ENCODE measurements around the gene LY6G6F.
A peak's percentile ranks its signal among the peaks of the same experiment; 100 is the strongest.

Gene LY6G6F, protein sequence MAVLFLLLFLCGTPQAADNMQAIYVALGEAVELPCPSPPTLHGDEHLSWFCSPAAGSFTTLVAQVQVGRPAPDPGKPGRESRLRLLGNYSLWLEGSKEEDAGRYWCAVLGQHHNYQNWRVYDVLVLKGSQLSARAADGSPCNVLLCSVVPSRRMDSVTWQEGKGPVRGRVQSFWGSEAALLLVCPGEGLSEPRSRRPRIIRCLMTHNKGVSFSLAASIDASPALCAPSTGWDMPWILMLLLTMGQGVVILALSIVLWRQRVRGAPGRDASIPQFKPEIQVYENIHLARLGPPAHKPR

DNA sequence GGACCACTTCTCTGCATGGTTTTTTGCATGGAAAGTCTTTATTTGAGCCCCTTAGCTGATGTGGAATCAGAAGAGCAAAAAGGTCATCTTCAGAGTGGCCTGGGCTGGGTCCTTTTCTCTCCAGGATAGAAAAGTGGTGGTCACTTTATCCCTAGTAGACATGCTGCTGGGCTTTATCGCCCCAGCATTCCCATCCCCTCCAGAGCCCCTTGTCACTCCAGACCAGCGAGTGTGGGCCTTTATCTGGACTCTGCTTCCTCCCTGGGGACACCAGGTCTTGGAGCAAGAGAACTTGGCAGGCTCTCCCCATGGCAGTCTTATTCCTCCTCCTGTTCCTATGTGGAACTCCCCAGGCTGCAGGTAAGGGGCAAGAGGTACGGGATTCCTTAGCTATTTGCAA lies at the start of gene LY6G6F:
TSS of gene LY6G6F (plus strand) at position 268 of the 400 bp plus-strand sequence. CDS start at position 309, 41 bp downstream.
- Histone ChIP-seq H3K9me3 (ENCODE audit: low read length) (no peaks in the 10 kb centered on the region), H3K4me2 (ENCODE audit: low read length) (no peak within 1 kb of the TSS), H3K4me3 (ENCODE audit: low read depth, low read length, poor library complexity, severe bottlenecking) (no peak within 1 kb of the TSS), H3K9ac (ENCODE audit: low read length) (no peak within 1 kb of the TSS), H2AFZ (ENCODE audit: low read length) (no peak within 1 kb of the TSS), H3K9me2 (ENCODE audit: low read depth, low read length) (no peaks in the 10 kb centered on the region), H3K27me3 (ENCODE audit: insufficient read depth, low read length) (0 out of 2 replicates have a peak, but pooled peaks cover 4% of the 10 kb centered on the region), H3K79me2 (ENCODE audit: insufficient read depth, low read length) (0 out of 2 replicates have a peak, but pooled peaks cover 5% of the 10 kb centered on the region), H4K20me1 (ENCODE audit: insufficient read depth, low read length) (no peaks in the 10 kb centered on the region), H3K36me3 (ENCODE audit: insufficient read depth, low read length) (no peaks in the 10 kb centered on the region), H3F3A (ENCODE audit: insufficient read depth, low read length) (no peaks in the 10 kb centered on the region), H3K4me1 (ENCODE audit: insufficient read depth, low read length, severe bottlenecking) (peaks cover 15% of the 10 kb centered on the region), H3K27ac (ENCODE audit: low read depth, low read length, poor library complexity, severe bottlenecking) (no peak within 1 kb of the TSS)
- TF ChIP-seq, protein P1, sequence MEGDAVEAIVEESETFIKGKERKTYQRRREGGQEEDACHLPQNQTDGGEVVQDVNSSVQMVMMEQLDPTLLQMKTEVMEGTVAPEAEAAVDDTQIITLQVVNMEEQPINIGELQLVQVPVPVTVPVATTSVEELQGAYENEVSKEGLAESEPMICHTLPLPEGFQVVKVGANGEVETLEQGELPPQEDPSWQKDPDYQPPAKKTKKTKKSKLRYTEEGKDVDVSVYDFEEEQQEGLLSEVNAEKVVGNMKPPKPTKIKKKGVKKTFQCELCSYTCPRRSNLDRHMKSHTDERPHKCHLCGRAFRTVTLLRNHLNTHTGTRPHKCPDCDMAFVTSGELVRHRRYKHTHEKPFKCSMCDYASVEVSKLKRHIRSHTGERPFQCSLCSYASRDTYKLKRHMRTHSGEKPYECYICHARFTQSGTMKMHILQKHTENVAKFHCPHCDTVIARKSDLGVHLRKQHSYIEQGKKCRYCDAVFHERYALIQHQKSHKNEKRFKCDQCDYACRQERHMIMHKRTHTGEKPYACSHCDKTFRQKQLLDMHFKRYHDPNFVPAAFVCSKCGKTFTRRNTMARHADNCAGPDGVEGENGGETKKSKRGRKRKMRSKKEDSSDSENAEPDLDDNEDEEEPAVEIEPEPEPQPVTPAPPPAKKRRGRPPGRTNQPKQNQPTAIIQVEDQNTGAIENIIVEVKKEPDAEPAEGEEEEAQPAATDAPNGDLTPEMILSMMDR (IDR thresholded peaks at IDR 0.05; ENCODE audit: low read length): no peak
- TF ChIP-seq EZH2 (IDR thresholded peaks at IDR 0.05; ENCODE audit: borderline replicate concordance, low read length): no peak

DNA sequence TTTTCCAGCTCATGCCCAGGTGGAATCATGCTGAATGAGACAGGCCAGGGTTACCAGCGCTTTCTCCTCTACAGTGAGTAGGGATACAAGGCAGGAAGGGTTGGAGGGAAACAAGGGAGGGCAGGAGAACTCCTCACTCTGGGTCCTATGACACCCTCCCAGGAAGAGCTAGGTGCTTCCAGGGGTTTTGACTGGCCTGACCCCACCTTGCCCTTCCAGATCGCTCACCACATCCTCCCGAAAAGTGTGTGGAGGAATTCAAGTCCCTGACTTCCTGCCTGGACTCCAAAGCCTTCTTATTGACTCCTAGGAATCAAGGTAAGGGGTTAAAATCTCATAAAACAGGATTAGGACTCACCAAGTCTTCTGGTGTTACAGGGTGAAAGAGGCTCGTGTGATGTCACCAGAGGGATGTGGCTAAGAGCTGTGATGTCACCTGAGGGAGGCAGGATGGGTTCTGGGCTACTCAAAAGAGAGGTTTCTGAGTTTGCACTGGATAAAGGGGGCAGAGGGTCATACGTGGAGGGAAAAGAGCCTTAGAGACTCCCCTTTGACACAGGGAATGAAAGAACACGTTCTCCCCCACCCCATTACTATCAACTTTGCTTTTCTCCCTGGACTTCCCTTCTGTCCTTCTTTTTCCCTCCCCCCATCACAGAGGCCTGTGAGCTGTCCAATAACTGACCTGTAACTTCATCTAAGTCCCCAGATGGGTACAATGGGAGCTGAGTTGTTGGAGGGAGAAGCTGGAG lies 49.1 kb upstream of the LY6G6F start:
- H3K27me3 ChIP-seq (ENCODE audit: insufficient read depth, low read length): no peaks in the 10 kb centered on the region
- H3K36me3 ChIP-seq (ENCODE audit: insufficient read depth, low read length): peaks cover 10% of the 10 kb centered on the region; the same call in 1 of the 2 replicates
- H3K4me3 ChIP-seq (ENCODE audit: low read depth, low read length, poor library complexity, severe bottlenecking): no peak overlapping the region
- H3K79me2 ChIP-seq (ENCODE audit: insufficient read depth, low read length): peaks cover 6% of the 10 kb centered on the region; the same call in 1 of the 2 replicates
- no peak overlapping the region for H3K9ac ChIP-seq (ENCODE audit: low read length)
- H3K9me2 ChIP-seq (ENCODE audit: low read depth, low read length): no peaks in the 10 kb centered on the region
- no peaks in the 10 kb centered on the region for H4K20me1 ChIP-seq (ENCODE audit: insufficient read depth, low read length)
- 0 out of 2 replicates have a peak overlapping the region, but pooled peaks have one; percentile 0 for H3K4me2 ChIP-seq (ENCODE audit: low read length)
- TF ChIP-seq, protein P1 (IDR thresholded peaks at IDR 0.05; ENCODE audit: low read length): no peak
- no peak for TF ChIP-seq EZH2 (IDR thresholded peaks at IDR 0.05; ENCODE audit: borderline replicate concordance, low read length)
- H2AFZ ChIP-seq (ENCODE audit: low read length): no peak overlapping the region
- peaks cover 48% of the 10 kb centered on the region for H3K4me1 ChIP-seq (ENCODE audit: insufficient read depth, low read length, severe bottlenecking)
- no peak overlapping the region for H3K27ac ChIP-seq (ENCODE audit: low read depth, low read length, poor library complexity, severe bottlenecking)
- no peaks in the 10 kb centered on the region for H3K9me3 ChIP-seq (ENCODE audit: low read length)
- H3F3A ChIP-seq (ENCODE audit: insufficient read depth, low read length): no peaks in the 10 kb centered on the region

DNA sequence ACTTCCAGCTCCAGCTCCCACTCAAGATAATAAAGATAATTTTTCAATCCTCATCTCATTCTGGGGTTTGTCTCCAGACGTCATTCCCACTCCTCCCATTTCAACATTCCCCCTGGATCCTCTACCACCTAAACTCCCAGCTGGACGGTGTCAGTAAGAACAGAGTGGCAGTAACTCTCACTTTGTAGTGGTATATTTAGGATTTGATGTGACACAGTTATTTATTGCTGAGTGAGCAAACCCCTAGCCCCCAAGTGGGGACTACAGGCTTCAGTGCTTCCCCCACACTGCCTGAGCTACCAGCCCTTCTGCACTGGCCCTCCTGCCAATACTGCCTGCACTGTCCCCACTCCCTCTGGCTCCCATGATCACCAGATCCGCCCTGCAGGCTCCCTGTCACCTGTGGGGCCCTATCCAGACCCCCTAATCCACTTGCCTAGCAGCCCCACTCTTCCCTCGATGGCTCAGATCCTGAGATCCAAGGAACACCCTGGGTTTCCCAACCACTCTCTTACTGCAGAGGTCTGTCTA lies 48.4 kb upstream of the LY6G6F start:
- TF ChIP-seq, protein P1 (IDR thresholded peaks at IDR 0.05; ENCODE audit: low read length): no peak
- TF ChIP-seq EZH2 (IDR thresholded peaks at IDR 0.05; ENCODE audit: borderline replicate concordance, low read length): no peak
- H3K9me2 ChIP-seq (ENCODE audit: low read depth, low read length): no peaks in the 10 kb centered on the region
- H3K4me3 ChIP-seq (ENCODE audit: low read depth, low read length, poor library complexity, severe bottlenecking): no peak overlapping the region
- peaks cover 11% of the 10 kb centered on the region; the same call in 1 of the 2 replicates for H3K36me3 ChIP-seq (ENCODE audit: insufficient read depth, low read length)
- H3K4me2 ChIP-seq (ENCODE audit: low read length): peak overlapping the region; percentile 0; the same call in 1 of the 2 replicates
- no peaks in the 10 kb centered on the region for H3K27me3 ChIP-seq (ENCODE audit: insufficient read depth, low read length)
- H3K4me1 ChIP-seq (ENCODE audit: insufficient read depth, low read length, severe bottlenecking): peaks cover 53% of the 10 kb centered on the region
- no peak overlapping the region for H3K9ac ChIP-seq (ENCODE audit: low read length)
- H3F3A ChIP-seq (ENCODE audit: insufficient read depth, low read length): no peaks in the 10 kb centered on the region
- no peak overlapping the region for H3K27ac ChIP-seq (ENCODE audit: low read depth, low read length, poor library complexity, severe bottlenecking)
- H3K9me3 ChIP-seq (ENCODE audit: low read length): no peaks in the 10 kb centered on the region
- H3K79me2 ChIP-seq (ENCODE audit: insufficient read depth, low read length): peaks cover 6% of the 10 kb centered on the region; the same call in 1 of the 2 replicates
- no peak overlapping the region for H2AFZ ChIP-seq (ENCODE audit: low read length)
- H4K20me1 ChIP-seq (ENCODE audit: insufficient read depth, low read length): no peaks in the 10 kb centered on the region

Measured in OCI-LY1 (cell line).